Naive thymus-derived CD8-positive, alpha-beta T cell (primary cell): ENCODE measurements around the gene NR6A1. TPM values are rescaled to one million over a fixed set of nuclear protein-coding genes. Genes with fewer than 3 reads are reported as not detected.

Experiments
- ATAC-seq, 2 donors: fragments of 150-1000 bp; cut with Tn5 transposase in 1 of 2; sonication (Bioruptor Pico), chemical (Tn5 transposase) in 1 of 2; 1 replicate in 1 of 2; 2 replicates in 1 of 2; pipeline ENCODE4 v1.10.0; 2021; ENCODE audit warnings: mild to moderate bottlenecking in 2 of 2, moderate library complexity in 2 of 2
- POLR2A ChIA-PET: fragments of 350-600 bp; sonication (Branson Sonifier 250); formaldehyde crosslinking; loops from one replicate; lab custom pipeline; 2021; ENCODE audit warnings: antibody characterized with exemption; lab: Charles Lee
- DNase-seq, 10 donors: peaks; one replicate each; pipeline versions ENCODE4 v3.0.0 to v3.0.0-alpha.2; 2020 to 2022
- H3K27ac Mint-ChIP-seq, 10 donors: one replicate each; pipeline ENCODE4 v1.8.0; 2020 to 2022; ENCODE audit warnings: mild to moderate bottlenecking in 10 of 10, mixed read lengths in 10 of 10, moderate library complexity in 4 of 10, inconsistent platforms in 1 of 10
- H3K27me3 Mint-ChIP-seq, 5 donors: one replicate each; pipeline ENCODE4 v1.8.0; 2021 to 2022; ENCODE audit warnings: mixed read lengths in 5 of 5
- H3K36me3 Mint-ChIP-seq, 3 donors: one replicate each; pipeline ENCODE4 v1.8.0; 2020 to 2022; ENCODE audit warnings: mixed read lengths in 3 of 3, mild to moderate bottlenecking in 2 of 3, inconsistent platforms in 1 of 3
- H3K4me1 Mint-ChIP-seq, 4 donors: one replicate each; pipeline ENCODE4 v1.8.0; 2021 to 2022; ENCODE audit warnings: mixed read lengths in 4 of 4
- H3K4me3 Mint-ChIP-seq, 10 donors: one replicate each; pipeline ENCODE4 v1.8.0; 2020 to 2022; ENCODE audit warnings: mild to moderate bottlenecking in 10 of 10, mixed read lengths in 10 of 10, moderate library complexity in 6 of 10, inconsistent platforms in 1 of 10
- H3K9me3 Mint-ChIP-seq, 9 donors: one replicate each; pipeline ENCODE4 v1.8.0; 2020 to 2022; ENCODE audit warnings: mixed read lengths in 9 of 9, mild to moderate bottlenecking in 3 of 9, inconsistent platforms in 1 of 9, moderate library complexity in 1 of 9
- polyA plus RNA-seq, 3 donors: library from polyadenylated mRNA; unstranded; fragments of 300-500 nt; fragmentation: Illumina TruSeq; gene quantifications; one replicate each; pipeline ENCODE4 v1.2.3, GENCODE V29; 2021
- total RNA-seq, 8 experiments: library from RNA in 2 of 8; stranded (reverse) in 2 of 8; gene quantifications; one replicate each; pipeline ENCODE4 v1.2.3 and lab custom pipeline; 2021 to 2026

The NR6A1 gene
- total and polyA plus RNA-seq, 5 experiments from 2014 or later, result 0.05 TPM; not detected in 4

GRCh38 chr9:124792257-124793014 lies 21.3 kb upstream of the NR6A1 start:
- H3K27ac Mint-ChIP-seq, result no peak overlapping the region
- no peaks in the 10 kb centered on the region for H3K9me3 Mint-ChIP-seq
- POLR2A ChIA-PET, result interaction anchor here (1.4 kb wide), 1 partner anchor 13 kb away, joined by 3 read pairs; no protein-coding TSS in a partner anchor
- H3K4me1 Mint-ChIP-seq, result peaks cover 0 to 3% (median 0%) of the 10 kb centered on the region in 4 donors
- peaks cover 1 to 48% (median 26%) of the 10 kb centered on the region in 5 donors for H3K27me3 Mint-ChIP-seq
- H3K36me3 Mint-ChIP-seq, result no peaks in the 10 kb centered on the region
- DNase-seq (peak in 1 of 10 donors; percentile 54), ATAC-seq (no peak)
- no peak overlapping the region for H3K4me3 Mint-ChIP-seq

- Mint-ChIP-seq H3K36me3 (no peaks in the 10 kb centered on the region), H3K4me1 (peaks cover 0 to 3% (median 0%) of the 10 kb centered on the region in 4 donors), H3K9me3 (no peaks in the 10 kb centered on the region), H3K4me3 (no peak overlapping the region), H3K27ac (no peak overlapping the region), H3K27me3 (peaks cover 0 to 40% (median 23%) of the 10 kb centered on the region in 5 donors)
- POLR2A ChIA-PET, result no interaction called here
- DNase-seq, result peak in 1 of 10 donors; percentile 34
- ATAC-seq, result no peak
These were observed 19.8 kb upstream of the NR6A1 start for GRCh38 chr9:124790801-124791505.

- no peaks in the 10 kb centered on the region for H3K36me3 Mint-ChIP-seq
- POLR2A ChIA-PET, result no interaction called here
- H3K4me3 Mint-ChIP-seq, result no peak overlapping the region
- H3K4me1 Mint-ChIP-seq, result peaks cover 0 to 3% (median 0%) of the 10 kb centered on the region in 4 donors
- ATAC-seq (no peak), DNase-seq (no peak)
- H3K9me3 Mint-ChIP-seq, result no peaks in the 10 kb centered on the region
- H3K27ac Mint-ChIP-seq, result no peak overlapping the region
- peaks cover 0 to 45% (median 23%) of the 10 kb centered on the region in 5 donors for H3K27me3 Mint-ChIP-seq
These were observed 19.2 kb upstream of the NR6A1 start for GRCh38 chr9:124790301-124790700.

GRCh38 chr9:124789531-124789930 lies 18.4 kb upstream of the NR6A1 start:
- Mint-ChIP-seq H3K36me3 (no peaks in the 10 kb centered on the region), H3K4me1 (peaks cover 0 to 3% (median 0%) of the 10 kb centered on the region in 4 donors), H3K27me3 (peaks cover 0 to 45% (median 21%) of the 10 kb centered on the region in 5 donors), H3K4me3 (no peak overlapping the region), H3K27ac (no peak overlapping the region), H3K9me3 (no peaks in the 10 kb centered on the region)
- DNase-seq (peak in 1 of 10 donors; percentile 24), ATAC-seq (no peak)
- POLR2A ChIA-PET, result no interaction called here

GRCh38 chr9:124788542-124789217 lies 17.6 kb upstream of the NR6A1 start:
- POLR2A ChIA-PET, result no interaction called here
- DNase-seq (peak in 1 of 10 donors; percentile 11), ATAC-seq (no peak)
- H3K27me3 Mint-ChIP-seq, result peaks cover 0 to 39% (median 15%) of the 10 kb centered on the region in 5 donors
- H3K27ac Mint-ChIP-seq, result no peak overlapping the region
- peaks cover 0 to 3% (median 0%) of the 10 kb centered on the region in 4 donors for H3K4me1 Mint-ChIP-seq
- H3K4me3 Mint-ChIP-seq, result no peak overlapping the region
- no peaks in the 10 kb centered on the region for H3K9me3 Mint-ChIP-seq
- no peaks in the 10 kb centered on the region for H3K36me3 Mint-ChIP-seq

- Mint-ChIP-seq H3K9me3 (no peaks in the 10 kb centered on the region), H3K27me3 (peaks cover 0 to 22% (median 5%) of the 10 kb centered on the region in 5 donors), H3K36me3 (no peaks in the 10 kb centered on the region), H3K27ac (no peak overlapping the region), H3K4me1 (peaks cover 0 to 3% (median 0%) of the 10 kb centered on the region in 4 donors), H3K4me3 (no peak overlapping the region)
- DNase-seq (peak in 1 of 10 donors; percentile 10), ATAC-seq (no peak)
- POLR2A ChIA-PET, result no interaction called here
These were observed 15.9 kb upstream of the NR6A1 start for GRCh38 chr9:124786881-124787573.

- H3K27ac Mint-ChIP-seq, result no peak overlapping the region
- peaks cover 0 to 11% (median 9%) of the 10 kb centered on the region in 5 donors for H3K27me3 Mint-ChIP-seq
- DNase-seq (no peak), ATAC-seq (no peak)
- no peak overlapping the region for H3K4me3 Mint-ChIP-seq
- no peaks in the 10 kb centered on the region for H3K9me3 Mint-ChIP-seq
- POLR2A ChIA-PET, result no interaction called here
- peaks cover 0 to 2% (median 0%) of the 10 kb centered on the region in 4 donors for H3K4me1 Mint-ChIP-seq
- H3K36me3 Mint-ChIP-seq, result no peaks in the 10 kb centered on the region
These were observed 13.4 kb upstream of the NR6A1 start for GRCh38 chr9:124784509-124784908.

- POLR2A ChIA-PET, result no interaction called here
- DNase-seq, result peak in 1 of 10 donors; percentile 5
- Mint-ChIP-seq H3K4me3 (no peak overlapping the region), H3K27me3 (peaks cover under 1 to 14% (median 9%) of the 10 kb centered on the region in 5 donors), H3K4me1 (peaks cover 0 to 2% (median 0%) of the 10 kb centered on the region in 4 donors), H3K9me3 (no peaks in the 10 kb centered on the region), H3K36me3 (no peaks in the 10 kb centered on the region), H3K27ac (no peak overlapping the region)
- ATAC-seq, result no peak
These were observed 12.7 kb upstream of the NR6A1 start for GRCh38 chr9:124783830-124784229.

GRCh38 chr9:124782661-124783574 lies 11.8 kb upstream of the NR6A1 start:
- H3K36me3 Mint-ChIP-seq, result no peaks in the 10 kb centered on the region
- ATAC-seq (no peak), DNase-seq (peak in 1 of 10 donors; percentile 15)
- H3K4me3 Mint-ChIP-seq, result no peak overlapping the region
- H3K27ac Mint-ChIP-seq, result no peak overlapping the region
- POLR2A ChIA-PET, result no interaction called here
- H3K4me1 Mint-ChIP-seq, result peaks cover 0 to 2% (median 0%) of the 10 kb centered on the region in 4 donors
- H3K27me3 Mint-ChIP-seq, result peaks cover 2 to 17% (median 9%) of the 10 kb centered on the region in 5 donors
- no peaks in the 10 kb centered on the region for H3K9me3 Mint-ChIP-seq

- Mint-ChIP-seq H3K4me3 (no peak overlapping the region), H3K27ac (no peak overlapping the region), H3K9me3 (no peaks in the 10 kb centered on the region), H3K36me3 (no peaks in the 10 kb centered on the region), H3K27me3 (peaks cover 4 to 19% (median 9%) of the 10 kb centered on the region in 5 donors), H3K4me1 (peaks cover 0 to 2% (median under 1%) of the 10 kb centered on the region in 4 donors)
- ATAC-seq, result no peak
- DNase-seq, result peak in 1 of 10 donors; percentile 15
- POLR2A ChIA-PET, result interaction anchor here (0.6 kb wide), 1 partner anchor 80 kb away, joined by 3 read pairs; the partner anchor contains the start of gene ARPC5L
These were observed 11.0 kb upstream of the NR6A1 start for GRCh38 chr9:124781967-124782660.

- H3K4me1 Mint-ChIP-seq, result peaks cover 7 to 11% (median 10%) of the 10 kb centered on the region in 4 donors
- no peak for ATAC-seq
- DNase-seq, result no peak
- no peak overlapping the region for H3K4me3 Mint-ChIP-seq
- H3K27ac Mint-ChIP-seq, result peak overlapping the region in 1 of 10 donors; percentile 69
- H3K9me3 Mint-ChIP-seq, result no peaks in the 10 kb centered on the region
- H3K36me3 Mint-ChIP-seq, result no peaks in the 10 kb centered on the region
- POLR2A ChIA-PET, result no interaction called here
- H3K27me3 Mint-ChIP-seq, result peaks cover 14 to 30% (median 15%) of the 10 kb centered on the region in 5 donors
These were observed 9.6 kb upstream of the NR6A1 start for GRCh38 chr9:124780757-124781151.
